Dermis lymphatic vessel endothelial cell (primary cell): ENCODE data around the gene NKAPL. TPM values are rescaled to one million over a fixed set of nuclear protein-coding genes. Genes with fewer than 3 reads are reported as not detected.

ENCODE experiments used
- total RNA-seq: library from RNA; depleted of rRNA; stranded (reverse); fragments of >200 nt; gene quantifications from 2 replicates; pipeline ENCODE4 v1.2.1, GENCODE V29; 2014

NKAPL gene
- total RNA-seq: 0.26 and 0.43 TPM in 2 replicates

GRCh38 chr6:28258877-28259777 is at the start of gene NKAPL:
Gene NKAPL, plus strand, starts transcription at chr6:28259297. Its CDS starts 75 bp downstream, at chr6:28259372.

GRCh38 chr6:28225056-28225834 is 33.9 kb upstream of the NKAPL start, which contains the start of gene ZSCAN9:
Gene ZSCAN9, plus strand, starts transcription at chr6:28225275. Its CDS starts 1,810 bp downstream, at chr6:28227085.

GRCh38 chr6:28252009-28252975 is 6.8 kb upstream of the NKAPL start, which contains the start of gene ZKSCAN4:
Gene ZKSCAN4, minus strand, starts transcription at chr6:28252269. Its CDS starts 289 bp downstream, at chr6:28251980.

GRCh38 chr6:28266962-28267694 is 8.0 kb downstream of the NKAPL start, which contains the start of gene ZSCAN26:
Gene ZSCAN26, plus strand, starts transcription at chr6:28267143. Its CDS starts 4,777 bp downstream, at chr6:28271920.

GRCh38 chr6:28281288-28282064 is 22.4 kb downstream of the NKAPL start, which contains the start of gene PGBD1:
Gene PGBD1, plus strand, starts transcription at chr6:28281572. Its CDS starts 2,242 bp downstream, at chr6:28283814.

Other genes with a start within 250 kb of the NKAPL start
- 0.26 and 0.33 TPM in 2 replicates for gene ZNF165, start 178.7 kb upstream of the NKAPL start, total RNA-seq
- 13.4 and 17.2 TPM in 2 replicates for gene ZSCAN16, start 134.7 kb upstream of the NKAPL start, total RNA-seq
- 13.7 and 19.5 TPM in 2 replicates for gene ZKSCAN8, start 117.4 kb upstream of the NKAPL start, total RNA-seq
- 6.0 and 8.5 TPM in 2 replicates for gene ZSCAN9, start 34.0 kb upstream of the NKAPL start, total RNA-seq
- 2.7 and 5.4 TPM in 2 replicates for gene ZKSCAN4, start 7.0 kb upstream of the NKAPL start, total RNA-seq
- 5.5 and 13.1 TPM in 2 replicates for gene ZSCAN26, start 7.8 kb downstream of the NKAPL start, total RNA-seq
- gene PGBD1, start 22.3 kb downstream of the NKAPL start, total RNA-seq: 3.5 and 5.8 TPM in 2 replicates
- gene ZSCAN31, start 76.9 kb downstream of the NKAPL start, total RNA-seq: 10.2 TPM in 2 replicates
- 2.2 and 6.3 TPM in 2 replicates for gene ZKSCAN3, start 90.7 kb downstream of the NKAPL start, total RNA-seq
- gene ZSCAN12, start 140.4 kb downstream of the NKAPL start, total RNA-seq: 3.7 and 5.1 TPM in 2 replicates
- 2.5 TPM in 1 of 2 replicates, not detected in the other for gene ZSCAN23, start 184.2 kb downstream of the NKAPL start, total RNA-seq